ENCODE measurements around the gene SGCD.

- TF ChIP-seq POLR2A (IDR thresholded peaks at IDR 0.05; ENCODE audit: low read depth, low read length), result no peak
- TF ChIP-seq POU2F2 (IDR thresholded peaks at IDR 0.05; ENCODE audit: low read depth, low read length), result no peak
- TF ChIP-seq TAF1 (IDR thresholded peaks at IDR 0.05; ENCODE audit: low read depth, low read length), result no peak
- TF ChIP-seq POLR2AphosphoS5 (IDR thresholded peaks at IDR 0.05; ENCODE audit: low read depth, low read length), result no peak
- TF ChIP-seq SPI1 (IDR thresholded peaks at IDR 0.05; ENCODE audit: low read depth, low read length), result no peak
- TF ChIP-seq PAX5 (IDR thresholded peaks at IDR 0.05; ENCODE audit: insufficient read depth, low read length, severe bottlenecking), result no peak
Measured at GRCh38 chr5:156735477-156735876, 408.5 kb downstream of the SGCD start.

Data from GM12891 (cell line).